Right cardiac atrium (tissue), 5 donors: ENCODE results near the gene EYA4. TPM values are rescaled to one million over a fixed set of nuclear protein-coding genes. Genes with fewer than 3 reads are reported as not detected.

Source experiments
- ATAC-seq, 2 donors: fragments of 200-7000 bp; cut with Tn5 transposase; one replicate each; pipeline versions ENCODE4 v1.8.0 to v1.9.1; 2020; ENCODE audit warnings: moderate library complexity in 2 of 2, mild to moderate bottlenecking in 1 of 2
- DNase-seq, 3 donors: peaks; one replicate each; pipeline ENCODE4 v3.0.0-alpha.2; 2020
- H3K27ac ChIP-seq: one replicate; pipeline ENCODE4 v1.5.1; 2013; ENCODE audit warnings: mild to moderate bottlenecking, low read length, control low read depth, moderate library complexity
- H3K27me3 ChIP-seq: one replicate; pipeline ENCODE4 v1.6.1; 2013; ENCODE audit not compliant: control insufficient read depth, insufficient read depth
- H3K4me1 ChIP-seq: one replicate; pipeline ENCODE4 v1.6.1; 2013; ENCODE audit warnings: low read length; ENCODE audit not compliant: control insufficient read depth, insufficient read depth
- H3K4me3 ChIP-seq: one replicate; pipeline ENCODE4 v1.5.1; 2013; ENCODE audit warnings: low read length, control low read depth
- H3K9me3 ChIP-seq: one replicate; pipeline ENCODE4 v1.6.1; 2013; ENCODE audit warnings: low read length; ENCODE audit not compliant: control insufficient read depth
- WGBS: extraction: QIAGEN DNeasy Blood & Tissue Kit; methylation state at CpG from one replicate; pipeline ENCODE4 v1.1.7; 2013; 5-methylcytosine and 5-hydroxymethylcytosine counted together
- intact Hi-C, 4 donors: fragments of 100-400 bp; cut with DNase I; formaldehyde crosslinking; loops; one replicate each; pipeline versions ENCODE4 v1.11.0 to v1.14.0; 2022 to 2023
- polyA plus RNA-seq: library from polyadenylated mRNA; stranded (reverse); fragments of 200-250 nt; gene quantifications from one replicate; pipeline ENCODE4 v1.2.3, GENCODE V29; 2013
- total RNA-seq, 4 donors: library from RNA; stranded (reverse); fragmentation: NEBNext Ultra II Directional; extraction: Animal tissue kit (Norgen Biotek cat#: 25700); gene quantifications; one replicate each; pipeline ENCODE4 v1.2.1, GENCODE V29; 2021
- donor health status: healthy with polysubstance abuse.
- donor health status: DM: no; HTN: yes; CAD: no.
- donor health status: DM: no; HTN: no; CAD: no.
- donor health status: DM: no; HTN: yes; CAD: no; lungs with severe emphysema.
- donor health status: DM: yes; HTN: yes; CAD: no.

The EYA4 gene
- total and polyA plus RNA-seq, 5 donors = 4.3 to 38.2 (median 17.7) TPM

DNA sequence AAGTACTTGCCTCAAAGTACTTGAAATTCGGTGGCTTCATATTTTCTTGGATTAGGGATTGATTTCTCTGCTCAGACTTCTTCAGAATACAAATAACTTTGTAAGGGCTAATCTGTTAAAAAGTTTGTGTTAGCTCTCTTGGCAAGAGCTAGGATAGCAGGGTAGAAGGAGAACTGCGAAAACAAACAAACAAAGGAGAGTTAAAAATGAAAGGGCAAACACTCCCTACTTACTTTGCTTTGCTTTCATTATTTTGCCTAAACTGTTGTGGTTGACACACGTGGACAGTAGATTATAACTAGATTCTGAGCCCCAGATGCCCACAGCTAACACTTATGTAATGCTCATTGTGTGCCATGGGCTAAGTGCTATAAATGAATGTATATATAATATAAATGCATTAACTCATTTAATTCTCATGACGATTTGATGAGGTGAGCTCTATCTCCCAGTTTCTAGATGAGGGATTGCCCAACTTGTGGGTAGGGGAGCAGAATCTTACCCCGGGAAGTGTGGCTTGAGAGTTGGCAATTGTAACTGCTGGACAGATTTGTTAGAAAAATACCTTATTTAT lies 48.7 kb downstream of the EYA4 start:
- DNase-seq (no peak), ATAC-seq (no peak)
- Histone ChIP-seq H3K4me1 (peaks cover 4% of the 10 kb centered on the region), H3K27me3 (no peaks in the 10 kb centered on the region), H3K4me3 (no peak overlapping the region), H3K9me3 (no peaks in the 10 kb centered on the region), H3K27ac (no peak overlapping the region)
- WGBS = 69% methylated on average over 5 of the region's 5 CpGs
- intact Hi-C loops = no loop called here

DNA sequence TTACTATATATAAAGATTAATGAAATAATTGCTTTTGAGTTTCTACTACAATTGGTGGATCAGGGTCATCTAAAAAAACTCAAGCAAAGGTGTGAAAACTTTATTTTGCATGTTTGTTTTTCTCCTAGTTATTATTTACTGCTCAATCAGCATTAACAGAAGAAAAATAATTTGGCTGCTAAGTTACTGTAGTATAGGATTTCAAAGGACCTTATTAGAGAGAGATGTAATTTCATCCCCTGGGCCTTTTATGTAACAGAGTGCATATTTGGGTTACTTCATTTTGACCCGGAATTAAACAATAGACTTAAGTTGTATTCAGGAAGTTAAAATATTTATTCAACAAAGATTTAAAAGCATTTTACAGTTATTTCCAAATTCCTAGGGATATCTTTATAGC lies 49.8 kb downstream of the EYA4 start:
- DNase-seq (no peak), ATAC-seq (no peak)
- Histone ChIP-seq H3K4me3 (no peak overlapping the region), H3K9me3 (no peaks in the 10 kb centered on the region), H3K4me1 (peaks cover 4% of the 10 kb centered on the region), H3K27me3 (no peaks in the 10 kb centered on the region), H3K27ac (no peak overlapping the region)
- intact Hi-C loops = no loop called here
- 38% methylated on average over 1 of the region's 1 CpG for WGBS

DNA sequence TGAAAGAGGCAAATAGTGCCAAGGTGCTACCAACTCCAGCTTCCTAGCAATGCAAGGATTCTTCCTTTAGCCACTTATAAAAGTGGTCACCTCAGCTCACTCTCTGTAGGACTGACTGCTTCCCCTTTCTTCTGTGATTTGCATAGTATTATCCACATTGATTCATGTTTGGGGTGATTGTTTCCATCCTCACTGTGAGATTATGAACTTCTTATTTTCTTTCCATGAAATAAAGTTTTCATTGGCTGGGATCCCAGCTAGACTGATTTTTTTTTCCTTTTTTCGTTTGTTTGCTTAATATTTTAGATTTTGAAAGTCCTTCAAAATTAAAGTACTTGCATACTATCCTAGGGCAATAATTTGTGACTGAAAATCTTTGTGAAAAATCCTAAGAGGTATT lies 50.5 kb downstream of the EYA4 start:
- intact Hi-C loops = no loop called here
- no peaks in the 10 kb centered on the region for H3K9me3 ChIP-seq

DNA sequence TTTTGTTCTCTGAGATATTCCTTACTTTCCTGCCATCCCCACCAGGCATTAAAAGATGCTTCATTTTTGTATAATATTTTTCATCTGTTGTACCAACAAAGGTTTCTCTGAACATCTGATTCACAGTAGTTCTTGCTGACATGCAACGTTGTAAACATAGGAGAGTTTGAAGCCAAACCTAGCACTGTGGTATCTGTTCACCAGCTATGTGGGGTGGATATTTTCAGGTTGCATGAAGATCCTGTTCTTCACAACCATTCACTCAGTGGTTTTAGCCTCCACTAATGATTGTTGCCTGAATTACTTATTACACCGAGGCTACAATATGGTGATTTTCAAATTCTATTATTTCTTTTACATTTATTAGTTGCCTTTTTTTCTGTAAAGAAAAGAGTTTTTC lies 56.5 kb downstream of the EYA4 start:
- Histone ChIP-seq H3K27ac (no peak overlapping the region), H3K4me3 (no peak overlapping the region), H3K9me3 (no peaks in the 10 kb centered on the region), H3K4me1 (peaks cover 4% of the 10 kb centered on the region), H3K27me3 (no peaks in the 10 kb centered on the region)
- intact Hi-C loops = no loop called here
- DNase-seq = no peak
- ATAC-seq = peak; percentile 43 to 64
- 40% methylated on average over 2 of the region's 2 CpGs for WGBS

More for the DNA sequence above, 50.5 kb downstream of the EYA4 start:
- DNase-seq (no peak), ATAC-seq (no peak)
- Histone ChIP-seq H3K4me3 (no peak overlapping the region), H3K4me1 (peaks cover 4% of the 10 kb centered on the region), H3K27me3 (no peaks in the 10 kb centered on the region), H3K27ac (no peak overlapping the region)
- 29% methylated on average over 1 of the region's 1 CpG for WGBS

DNA sequence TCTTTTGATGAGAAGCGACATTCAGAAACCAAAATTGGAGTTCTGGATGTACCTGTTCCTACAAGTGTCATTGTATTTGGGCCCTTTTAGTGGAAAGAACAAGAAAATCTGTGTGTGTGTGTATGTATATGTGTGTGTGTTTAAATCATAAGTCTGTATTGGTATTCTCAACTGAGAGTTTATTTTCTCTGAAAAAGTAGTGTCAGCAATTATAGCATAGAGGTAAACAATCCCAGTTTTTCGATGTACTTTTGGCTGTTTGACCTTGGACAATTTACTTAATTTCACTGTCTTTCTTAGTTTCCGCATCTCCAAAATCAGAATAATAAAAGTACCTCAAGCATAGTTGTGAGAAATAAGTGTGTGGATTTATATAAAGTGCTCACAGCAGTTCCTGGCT lies 57.2 kb downstream of the EYA4 start:
- Histone ChIP-seq H3K27ac (no peak overlapping the region), H3K27me3 (no peaks in the 10 kb centered on the region), H3K4me1 (peaks cover 3% of the 10 kb centered on the region), H3K4me3 (no peak overlapping the region), H3K9me3 (no peaks in the 10 kb centered on the region)
- ATAC-seq (no peak), DNase-seq (no peak)
- WGBS = 69% methylated on average over 3 of the region's 3 CpGs
- intact Hi-C loops = no loop called here

DNA sequence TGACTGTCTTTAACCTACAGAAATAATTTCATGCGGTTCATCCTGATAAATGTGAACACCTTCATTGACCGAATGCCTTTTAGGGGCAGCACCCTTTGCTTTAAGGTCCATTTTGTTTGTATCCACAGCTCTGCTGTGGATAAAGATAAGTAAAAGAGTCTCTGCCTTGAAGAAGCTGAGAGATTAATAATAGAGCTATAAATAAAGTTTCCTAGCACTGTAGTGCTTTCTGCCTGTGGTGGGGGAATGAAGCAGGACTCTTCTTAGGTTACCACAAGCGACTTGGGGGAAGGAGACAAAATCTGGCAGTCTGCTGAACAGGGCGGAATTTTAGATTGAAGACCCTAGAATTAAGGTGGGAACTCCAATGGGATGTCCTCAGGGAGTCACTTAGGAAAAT lies 57.6 kb downstream of the EYA4 start:
- no peak overlapping the region for H3K27ac ChIP-seq
- DNase-seq = no peak
- intact Hi-C loops = no loop called here
- no peak overlapping the region for H3K4me3 ChIP-seq
- peaks cover 3% of the 10 kb centered on the region for H3K4me1 ChIP-seq
- ATAC-seq = peak in 1 of 2 donors; percentile 41
- WGBS = 64% methylated on average over 4 of the region's 4 CpGs
- H3K9me3 ChIP-seq = no peaks in the 10 kb centered on the region
- no peaks in the 10 kb centered on the region for H3K27me3 ChIP-seq

DNA sequence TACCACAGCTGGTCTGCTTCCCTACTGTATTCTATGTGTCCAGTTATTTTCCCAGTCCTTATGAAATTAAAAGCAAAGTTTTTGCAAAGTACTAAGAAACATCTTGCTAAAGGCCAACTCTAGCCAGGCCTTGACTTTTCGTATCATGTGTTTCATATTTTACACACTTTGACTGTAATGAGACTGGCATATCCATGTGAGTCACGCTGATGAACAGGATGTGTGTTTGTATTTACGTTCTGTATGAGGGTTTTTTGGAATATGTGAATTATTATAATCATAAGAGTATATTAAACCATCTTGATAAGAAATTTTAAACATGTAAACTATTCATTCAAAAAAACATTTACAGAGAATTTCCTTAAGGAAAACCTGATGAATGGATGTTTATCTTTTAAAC lies 59.7 kb downstream of the EYA4 start:
- no peak for ATAC-seq
- no peaks in the 10 kb centered on the region for H3K27me3 ChIP-seq
- 78% methylated on average over 3 of the region's 3 CpGs for WGBS

DNA sequence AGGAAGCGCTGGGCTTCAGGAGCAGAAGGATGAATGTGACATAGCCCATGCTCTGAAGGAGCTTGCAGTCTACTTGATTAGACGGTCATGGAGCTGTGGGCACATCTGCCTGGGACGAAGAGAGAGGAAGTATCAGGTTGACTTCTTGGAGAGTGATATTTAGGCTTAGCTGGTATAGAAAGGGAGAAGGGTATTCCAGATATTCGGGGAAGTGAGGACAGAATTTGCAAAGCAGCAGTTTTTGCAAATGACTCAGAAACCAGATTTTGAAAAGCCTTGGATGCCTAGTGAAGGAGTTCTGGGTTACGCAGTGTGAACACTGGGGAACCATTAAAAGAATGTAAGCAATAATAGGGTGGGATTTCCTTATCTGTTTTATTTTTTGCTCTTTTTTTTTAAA lies 60.7 kb downstream of the EYA4 start:
- H3K27ac ChIP-seq = no peak overlapping the region
- H3K4me1 ChIP-seq = peaks cover 3% of the 10 kb centered on the region
- intact Hi-C loops = no loop called here
- no peaks in the 10 kb centered on the region for H3K9me3 ChIP-seq
- ATAC-seq (no peak), DNase-seq (no peak)
- WGBS = 77% methylated on average over 5 of the region's 5 CpGs
- H3K27me3 ChIP-seq = no peaks in the 10 kb centered on the region
- no peak overlapping the region for H3K4me3 ChIP-seq

More for the DNA sequence above, 59.7 kb downstream of the EYA4 start:
- intact Hi-C loops = no loop called here
- Histone ChIP-seq H3K4me3 (no peak overlapping the region), H3K27ac (no peak overlapping the region), H3K9me3 (no peaks in the 10 kb centered on the region), H3K4me1 (peaks cover 3% of the 10 kb centered on the region)
- no peak for DNase-seq

DNA sequence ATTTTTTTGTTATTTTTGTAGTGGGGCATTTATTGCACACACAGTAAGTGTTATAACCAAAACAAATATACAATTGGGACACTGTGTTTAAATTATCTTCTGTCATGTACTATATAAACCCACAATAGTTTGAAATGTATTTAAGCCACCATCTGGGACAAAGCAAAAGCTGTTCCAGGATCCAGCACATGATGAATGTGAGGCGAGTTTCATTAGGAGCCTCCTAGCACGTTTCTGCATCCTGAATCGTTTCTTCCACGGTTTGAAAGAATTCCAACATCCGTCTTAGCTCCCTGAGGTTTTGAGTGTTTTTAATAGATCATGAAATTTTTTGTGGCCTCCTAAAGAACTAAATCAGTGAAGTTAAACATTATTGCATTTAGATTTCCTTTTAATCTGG lies 65.8 kb downstream of the EYA4 start:
- DNase-seq (no peak), ATAC-seq (no peak)
- Histone ChIP-seq H3K4me1 (no peaks in the 10 kb centered on the region), H3K4me3 (no peak overlapping the region), H3K27ac (no peak overlapping the region), H3K9me3 (no peaks in the 10 kb centered on the region), H3K27me3 (no peaks in the 10 kb centered on the region)
- 46% methylated on average over 5 of the region's 5 CpGs for WGBS
- intact Hi-C loops = no loop called here

DNA sequence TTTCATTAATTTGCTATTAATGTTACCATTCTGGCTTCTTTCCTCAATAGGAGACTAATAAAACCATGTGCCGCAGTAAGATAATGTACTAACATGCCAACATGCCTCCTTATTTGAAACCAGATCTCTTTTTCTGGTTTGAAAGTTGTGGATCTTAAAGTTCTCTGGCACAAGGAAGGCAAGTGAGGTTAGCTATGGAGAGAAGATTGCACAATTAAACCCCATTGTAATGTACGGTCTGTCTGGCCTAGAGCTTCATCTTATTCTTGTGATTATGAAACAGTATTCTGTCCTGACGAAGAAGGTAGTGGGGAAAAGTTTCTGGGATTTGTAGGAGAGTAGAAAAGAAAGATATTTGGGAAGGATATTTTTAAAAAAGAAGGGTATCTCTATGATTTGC lies 68.4 kb downstream of the EYA4 start:
- Histone ChIP-seq H3K27ac (no peak overlapping the region), H3K27me3 (no peaks in the 10 kb centered on the region), H3K9me3 (no peaks in the 10 kb centered on the region), H3K4me1 (no peaks in the 10 kb centered on the region), H3K4me3 (no peak overlapping the region)
- no peak for ATAC-seq
- no peak for DNase-seq
- intact Hi-C loops = no loop called here
- 74% methylated on average over 3 of the region's 3 CpGs for WGBS

DNA sequence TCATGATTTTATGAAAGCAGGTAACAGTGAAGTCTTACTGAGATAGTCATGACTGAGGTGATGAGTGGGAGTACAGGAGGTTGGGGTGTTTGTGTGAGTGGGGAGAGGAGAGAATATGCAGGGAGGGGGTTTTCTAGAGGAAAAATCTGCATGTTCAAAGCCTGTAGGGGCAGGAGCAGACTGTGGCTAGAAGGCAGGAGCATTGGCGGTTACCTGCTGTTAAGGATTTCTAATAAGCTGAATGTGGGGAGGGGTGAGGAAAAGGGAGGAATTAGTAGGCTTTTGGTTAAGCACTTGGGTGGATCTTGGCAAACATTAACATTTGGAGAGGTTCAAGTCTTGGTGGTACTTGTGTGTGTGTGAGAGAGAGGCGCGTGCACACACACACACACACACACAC lies 70.8 kb downstream of the EYA4 start:
- Histone ChIP-seq H3K9me3 (no peaks in the 10 kb centered on the region), H3K27me3 (no peaks in the 10 kb centered on the region), H3K27ac (no peak overlapping the region), H3K4me3 (no peak overlapping the region), H3K4me1 (no peaks in the 10 kb centered on the region)
- intact Hi-C loops = no loop called here
- WGBS = 72% methylated on average over 3 of the region's 3 CpGs
- ATAC-seq (no peak), DNase-seq (no peak)

DNA sequence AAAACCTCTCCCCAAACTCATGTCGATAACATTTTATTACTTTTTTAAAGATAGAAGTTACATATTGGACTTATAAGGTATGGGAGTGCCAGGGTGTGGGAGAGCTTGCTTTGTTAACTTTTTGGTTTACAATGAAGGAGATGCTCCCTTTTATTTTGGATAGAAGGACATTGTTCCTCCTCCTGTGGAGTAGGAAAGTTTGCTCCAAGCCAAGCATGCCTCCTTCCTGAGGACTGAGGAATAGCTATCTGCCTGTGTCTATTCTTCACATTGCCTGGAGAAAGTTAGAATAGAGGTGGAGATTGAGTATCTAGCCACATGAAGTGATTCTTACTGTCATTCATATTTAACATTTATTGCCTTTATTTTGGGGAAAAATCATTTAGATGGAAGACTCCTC lies 71.9 kb downstream of the EYA4 start:
- Histone ChIP-seq H3K4me1 (no peaks in the 10 kb centered on the region), H3K27me3 (no peaks in the 10 kb centered on the region), H3K27ac (no peak overlapping the region), H3K4me3 (no peak overlapping the region), H3K9me3 (no peaks in the 10 kb centered on the region)
- DNase-seq = no peak
- WGBS = 82% methylated on average over 1 of the region's 1 CpG
- intact Hi-C loops = no loop called here
- no peak for ATAC-seq
